ENCODE data around the gene ASCC3.

ASCC3 gene

DNA sequence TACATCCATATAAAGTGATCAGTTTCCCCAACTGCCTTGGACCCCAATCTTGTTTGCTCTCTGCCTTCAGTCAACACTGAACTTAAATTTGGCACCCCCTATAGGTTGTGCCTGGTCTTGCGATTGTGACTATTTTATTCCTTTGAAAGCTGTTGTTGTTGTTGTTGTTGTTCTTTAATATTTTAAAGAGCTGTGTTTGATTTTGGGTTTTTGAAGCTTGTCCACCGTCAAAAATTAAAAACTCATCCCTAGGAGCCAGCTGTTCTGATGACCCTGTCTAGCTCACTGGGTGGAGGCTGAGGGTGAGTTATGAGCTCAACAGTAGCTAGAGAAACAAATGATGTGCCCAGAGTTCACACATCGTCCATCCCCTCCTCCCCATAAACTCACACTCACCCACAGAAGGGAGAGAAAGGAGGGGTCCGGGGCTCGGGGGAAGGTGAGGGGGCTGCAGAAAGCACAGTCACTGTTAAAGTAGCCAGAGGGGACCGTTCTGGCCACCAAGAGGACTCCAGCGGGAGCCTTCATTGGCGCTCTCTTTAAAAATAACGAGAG, 420.4 kb downstream of the ASCC3 start:
- WGBS, 2 experiments (ENCODE audit: insufficient coverage in 2 of 2) = 0% methylated on average over 1 of the region's 9 CpGs; no CpG with 5 or more reads in 1 of the 2 experiments
- H3K9me3 ChIP-seq (ENCODE audit: control insufficient read depth, low read length) = no peaks in the 10 kb centered on the region
- no peak overlapping the region for H3K4me3 ChIP-seq (ENCODE audit: extremely low read depth, insufficient read depth, low read length, poor library complexity, severe bottlenecking)
- H3K27ac ChIP-seq (ENCODE audit: low read depth, low read length, severe bottlenecking) = no peak overlapping the region
- H3K4me1 ChIP-seq (ENCODE audit: control insufficient read depth, insufficient read depth, low read length, poor library complexity, severe bottlenecking) = no peaks in the 10 kb centered on the region
- H3K36me3 ChIP-seq (ENCODE audit: control insufficient read depth, insufficient read depth, low read length) = no peaks in the 10 kb centered on the region

DNA sequence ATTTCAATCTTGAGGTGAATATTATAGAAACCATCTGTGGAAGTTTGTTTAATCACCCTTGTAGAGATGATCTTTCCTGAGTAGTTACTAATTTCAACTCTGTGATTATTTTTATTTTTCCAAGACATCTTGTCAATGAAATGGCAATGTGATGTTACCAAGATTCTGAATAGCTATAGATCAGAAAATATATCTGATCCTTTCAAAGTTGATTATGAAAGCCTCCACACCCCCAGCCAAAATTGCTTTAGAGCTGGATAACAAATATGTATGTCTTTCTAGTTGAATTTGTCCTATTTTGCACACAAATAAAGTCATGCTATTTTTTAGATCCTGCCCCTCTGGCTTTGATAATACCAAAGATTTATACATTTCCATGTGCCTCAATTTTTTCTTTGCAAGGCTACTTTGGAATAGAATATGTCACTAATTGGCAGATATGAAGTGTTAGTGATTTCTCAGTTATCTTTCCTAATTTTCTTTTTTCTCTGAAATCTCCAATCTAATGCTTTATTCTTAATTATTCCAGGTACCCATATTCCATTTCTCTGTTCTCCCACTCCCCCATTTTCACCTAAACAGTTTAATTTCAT, 421.4 kb downstream of the ASCC3 start:
- Histone ChIP-seq H3K27ac (ENCODE audit: low read depth, low read length, severe bottlenecking) (no peak overlapping the region), H3K4me3 (ENCODE audit: extremely low read depth, insufficient read depth, low read length, poor library complexity, severe bottlenecking) (no peak overlapping the region), H3K36me3 (ENCODE audit: control insufficient read depth, insufficient read depth, low read length) (no peaks in the 10 kb centered on the region), H3K4me1 (ENCODE audit: control insufficient read depth, insufficient read depth, low read length, poor library complexity, severe bottlenecking) (no peaks in the 10 kb centered on the region), H3K9me3 (ENCODE audit: control insufficient read depth, low read length) (no peaks in the 10 kb centered on the region)

DNA sequence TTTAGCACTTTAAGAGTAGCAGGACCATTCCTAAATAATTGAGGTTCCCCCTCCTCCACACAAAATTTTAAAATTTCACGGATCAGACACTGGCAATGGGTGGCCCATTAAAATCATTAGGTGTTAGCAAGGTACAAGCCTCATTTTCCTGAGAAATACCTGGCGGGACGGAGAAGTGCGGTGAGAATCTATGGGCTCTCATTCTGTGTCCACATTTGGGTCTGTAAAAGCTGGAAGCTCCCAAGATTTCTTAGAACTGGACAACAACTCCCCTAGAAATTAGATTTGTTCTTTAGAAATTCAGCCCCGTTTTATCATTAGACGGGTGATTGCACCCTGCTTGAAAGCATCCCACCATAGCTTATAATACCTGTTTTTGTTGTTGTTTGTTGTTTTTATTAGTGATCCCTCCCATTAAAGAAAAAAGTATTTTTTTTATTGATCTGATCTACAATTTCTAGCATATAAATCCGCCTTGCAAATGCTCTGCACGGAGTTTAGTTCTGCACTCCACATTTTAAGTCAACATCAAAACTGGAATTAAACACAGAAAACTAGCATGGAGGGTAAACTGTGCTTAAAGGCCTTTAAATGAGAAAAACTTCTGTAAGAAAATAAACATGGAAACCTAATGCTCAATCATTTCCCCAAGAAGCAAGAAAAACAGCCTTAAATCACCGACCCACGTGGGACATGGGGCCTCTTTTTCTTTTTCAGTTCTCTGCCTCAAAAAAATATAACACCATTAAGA, 422.1 kb downstream of the ASCC3 start:
- Histone ChIP-seq H3K9me3 (ENCODE audit: control insufficient read depth, low read length) (no peaks in the 10 kb centered on the region), H3K27ac (ENCODE audit: low read depth, low read length, severe bottlenecking) (no peak overlapping the region), H3K36me3 (ENCODE audit: control insufficient read depth, insufficient read depth, low read length) (no peaks in the 10 kb centered on the region), H3K4me3 (ENCODE audit: extremely low read depth, insufficient read depth, low read length, poor library complexity, severe bottlenecking) (no peak overlapping the region), H3K4me1 (ENCODE audit: control insufficient read depth, insufficient read depth, low read length, poor library complexity, severe bottlenecking) (no peaks in the 10 kb centered on the region)
- WGBS, 2 experiments (ENCODE audit: insufficient coverage in 2 of 2) = 0% methylated on average over 1 to 3 of the region's 10 CpGs

All from mesodermal cell (in vitro differentiated cells).